H1 (cell line): Measurements from ENCODE around the gene VASN. TPM values are rescaled to one million over a fixed set of nuclear protein-coding genes. Genes with fewer than 3 reads are reported as not detected.

Experiments
- CTCF ChIA-PET: fragments of 300-600 bp; sonication (Branson Sonifier 250); formaldehyde crosslinking; loops from one replicate; lab custom pipeline; 2021; ENCODE audit not compliant: partially characterized antibody; lab: Charles Lee
- POLR2A ChIA-PET: fragments of 300-600 bp; sonication (Branson Sonifier 250); formaldehyde crosslinking; loops from one replicate; lab custom pipeline; 2021; ENCODE audit warnings: inconsistent platforms; ENCODE audit not compliant: partially characterized antibody; lab: Charles Lee
- DNase-seq, 2 experiments: peaks; one replicate each; pipeline versions ENCODE4 v3.0.0 to v3.0.0-alpha.2; 2010 to 2022; ENCODE audit warnings: low spot score in 2 of 2, low read depth in 1 of 2, mixed read lengths in 1 of 2
- FAIRE-seq: peaks from 2 replicates; lab custom pipeline; 2011; peaks lifted over from hg19 to GRCh38; lab: Jason Lieb, UNC
- H2AFZ ChIP-seq: 2 replicates; pipeline ENCODE4 v1.8.1; 2012; ENCODE audit warnings: low read length, inconsistent platforms
- H2AK5ac ChIP-seq: 2 replicates; pipeline ENCODE4 v1.6.1; 2013; ENCODE audit warnings: low read depth, low read length
- H2BK120ac ChIP-seq: replicated peaks from 2 replicates; pipeline ENCODE3; 2013; ENCODE audit warnings: low read depth, low read length, inconsistent platforms
- H2BK12ac ChIP-seq: 2 replicates; pipeline ENCODE4 v1.6.1; 2013; ENCODE audit warnings: low read depth, low read length
- H2BK15ac ChIP-seq: 2 replicates; pipeline ENCODE4 v1.6.1; 2013; ENCODE audit warnings: low read length
- H2BK20ac ChIP-seq: 2 replicates; pipeline ENCODE4 v1.6.1; 2013; ENCODE audit warnings: low read length
- H2BK5ac ChIP-seq: 2 replicates; pipeline ENCODE4 v1.6.1; 2013; ENCODE audit warnings: low read depth, low read length
- H3K14ac ChIP-seq: 2 replicates; pipeline ENCODE4 v1.6.1; 2013; ENCODE audit warnings: inconsistent platforms; ENCODE audit not compliant: insufficient read length
- H3K18ac ChIP-seq: 2 replicates; pipeline ENCODE4 v1.6.1; 2013; ENCODE audit warnings: low read length; ENCODE audit errors: extremely low read depth
- H3K23ac ChIP-seq: 2 replicates; pipeline ENCODE4 v1.6.1; 2013; ENCODE audit warnings: inconsistent platforms; ENCODE audit not compliant: insufficient read length
- H3K23me2 ChIP-seq: 2 replicates; pipeline ENCODE4 v1.6.1; 2013; ENCODE audit warnings: low read depth, low read length
- H3K27ac ChIP-seq: 2 replicates; pipeline ENCODE4 v1.6.1; 2011; ENCODE audit warnings: low read depth, low read length, inconsistent platforms
- H3K27me3 ChIP-seq, 4 experiments: replicated peaks in 1 of 4; 1 replicate in 1 of 4; 2 replicates in 3 of 4; pipeline versions ENCODE4 v1.6.1 to v1.8.1; 2011 to 2013; ENCODE audit warnings: low read length in 3 of 4, mild to moderate bottlenecking in 3 of 4, inconsistent platforms in 2 of 4, mixed read lengths in 2 of 4, moderate library complexity in 1 of 4; ENCODE audit not compliant: control insufficient read depth in 3 of 4, insufficient read depth in 3 of 4; ENCODE audit errors: extremely low read depth in 1 of 4
- H3K36me3 ChIP-seq, 4 experiments: 2 replicates each; pipeline versions ENCODE4 v1.6.1 to v1.8.1; 2011 to 2013; ENCODE audit warnings: mild to moderate bottlenecking in 4 of 4, low read length in 3 of 4, moderate library complexity in 2 of 4, control low read depth in 1 of 4, inconsistent platforms in 1 of 4; ENCODE audit not compliant: insufficient read depth in 4 of 4, control insufficient read depth in 2 of 4
- H3K4ac ChIP-seq: replicated peaks from 2 replicates; pipeline ENCODE3; 2013; ENCODE audit warnings: low read length, low read depth, mixed read lengths, inconsistent platforms; ENCODE audit not compliant: insufficient read length
- H3K4me1 ChIP-seq, 4 experiments: replicated peaks in 1 of 4; 1 replicate in 1 of 4; 2 replicates in 3 of 4; pipeline versions ENCODE4 v1.6.1 to v1.8.1; 2011 to 2013; ENCODE audit warnings: low read length in 3 of 4, inconsistent platforms in 2 of 4, mixed read lengths in 1 of 4; ENCODE audit not compliant: insufficient read depth in 4 of 4, control insufficient read depth in 3 of 4
- H3K4me2 ChIP-seq, 2 experiments: 2 replicates each; pipeline versions ENCODE4 v1.6.1 to v1.8.1; 2011 to 2013; ENCODE audit warnings: low read depth in 2 of 2, low read length in 2 of 2, control low read depth in 1 of 2, inconsistent platforms in 1 of 2, mild to moderate bottlenecking in 1 of 2; ENCODE audit not compliant: insufficient read depth in 1 of 2
- H3K4me3 ChIP-seq, 4 experiments: fragments of 200-600, 300-600 bp in 1 of 4; sonication (generic), shearing (Covaris generic), sonication (Bioruptor Twin) in 1 of 4; 2 replicates each; pipeline versions ENCODE4 v1.5.1 to v1.8.1; 2011 to 2016; ENCODE audit warnings: low read length in 4 of 4, low read depth in 3 of 4, control low read depth in 2 of 4, inconsistent platforms in 2 of 4, mild to moderate bottlenecking in 2 of 4, mixed read lengths in 1 of 4, moderate library complexity in 1 of 4; ENCODE audit not compliant: insufficient read depth in 2 of 4; ENCODE audit errors: extremely low read depth in 1 of 4
- H3K56ac ChIP-seq: replicated peaks from 2 replicates; pipeline ENCODE3; 2013; ENCODE audit warnings: low read depth, mild to moderate bottlenecking, mixed read lengths, low read length, inconsistent platforms; ENCODE audit not compliant: insufficient read length
- H3K79me1 ChIP-seq: 2 replicates; pipeline ENCODE4 v1.6.1; 2013; ENCODE audit warnings: low read depth, low read length, control low read depth
- H3K79me2 ChIP-seq, 2 experiments: 2 replicates each; pipeline versions ENCODE4 v1.6.1 to v1.8.1; 2012 to 2013; ENCODE audit warnings: low read length in 2 of 2, mild to moderate bottlenecking in 2 of 2, inconsistent platforms in 1 of 2; ENCODE audit not compliant: insufficient read depth in 2 of 2, control insufficient read depth in 1 of 2
- H3K9ac ChIP-seq, 4 experiments: replicated peaks in 1 of 4; 1 replicate in 1 of 4; 2 replicates in 3 of 4; pipeline versions ENCODE4 v1.6.1 to v1.8.1; 2011 to 2013; ENCODE audit warnings: low read depth in 3 of 4, low read length in 3 of 4, control low read depth in 2 of 4, mild to moderate bottlenecking in 2 of 4, moderate library complexity in 2 of 4, inconsistent platforms in 1 of 4; ENCODE audit errors: extremely low read depth in 1 of 4
- H3K9me3 ChIP-seq, 2 experiments: 2 replicates each; pipeline versions ENCODE4 v1.6.1 to v1.8.1; 2012 to 2013; ENCODE audit warnings: mild to moderate bottlenecking in 2 of 2, moderate library complexity in 2 of 2, control low read depth in 1 of 2, inconsistent platforms in 1 of 2, low read depth in 1 of 2, low read length in 1 of 2, mixed read lengths in 1 of 2; ENCODE audit not compliant: insufficient read depth in 2 of 2
- H4K20me1 ChIP-seq, 2 experiments: replicated peaks in 1 of 2; 2 replicates each; pipeline versions ENCODE3 to v1.8.1; 2011 to 2013; ENCODE audit warnings: inconsistent platforms in 2 of 2, low read length in 2 of 2, mild to moderate bottlenecking in 1 of 2; ENCODE audit not compliant: insufficient read depth in 2 of 2, control insufficient read depth in 1 of 2
- H4K5ac ChIP-seq: 2 replicates; pipeline ENCODE4 v1.6.1; 2013; ENCODE audit warnings: low read length, low read depth, mixed read lengths, inconsistent platforms; ENCODE audit not compliant: insufficient read length
- H4K8ac ChIP-seq: 2 replicates; pipeline ENCODE4 v1.8.0; 2013; ENCODE audit warnings: mild to moderate bottlenecking, moderate library complexity, low read length, inconsistent platforms; ENCODE audit not compliant: insufficient read depth; ENCODE audit errors: extremely low read depth
- H4K91ac ChIP-seq: replicated peaks from 2 replicates; pipeline ENCODE3; 2013; ENCODE audit warnings: low read length, mixed read lengths, inconsistent platforms; ENCODE audit not compliant: insufficient read length
- CTCF ChIP-seq, 3 experiments: IDR thresholded peaks; 1 replicate in 2 of 3; 2 replicates in 1 of 3; pipeline versions ENCODE4 v1.5.1 to v1.6.1; 2011; ENCODE audit warnings: low read length in 3 of 3, mild to moderate bottlenecking in 3 of 3, inconsistent platforms in 2 of 3, low read depth in 1 of 3, moderate library complexity in 1 of 3; ENCODE audit not compliant: insufficient read depth in 1 of 3; ENCODE audit errors: control extremely low read depth in 1 of 3
- E2F6 ChIP-seq: IDR thresholded peaks from 2 replicates; pipeline ENCODE4 v1.6.1; 2012; ENCODE audit warnings: inconsistent platforms
- JUN ChIP-seq: IDR thresholded peaks from 2 replicates; pipeline ENCODE4 v1.6.1; 2011; ENCODE audit warnings: low read depth, mild to moderate bottlenecking, improper control_type of control experiment, low read length
- POLR2AphosphoS5 ChIP-seq: IDR thresholded peaks from 2 replicates; pipeline ENCODE4 v1.6.1; 2011; ENCODE audit warnings: low read depth, low read length
- RXRA ChIP-seq: IDR thresholded peaks from 2 replicates; pipeline ENCODE4 v1.6.1; 2011; ENCODE audit warnings: low read depth, mild to moderate bottlenecking, low read length, moderate library complexity; ENCODE audit not compliant: insufficient read depth
- SIRT6 ChIP-seq: IDR thresholded peaks from one replicate; pipeline ENCODE4 v1.7.1; 2012; ENCODE audit warnings: low read length, inconsistent platforms
- SIX5 ChIP-seq: IDR thresholded peaks from 2 replicates; pipeline ENCODE4 v1.6.1; 2011; ENCODE audit warnings: mild to moderate bottlenecking, low read depth, low read length
- TCF12 ChIP-seq: IDR thresholded peaks from 2 replicates; pipeline ENCODE4 v1.6.1; 2011; ENCODE audit warnings: low read depth, mild to moderate bottlenecking, low read length
- WGBS, 2 experiments: shearing (Covaris generic) in 1 of 2; methylation state at CpG; one replicate each; pipeline versions ENCODE4 v1.1.6 to v1.1.7; 2013 to 2015; ENCODE audit warnings: low lambda C conversion rate in 2 of 2, mixed read lengths in 2 of 2, inconsistent platforms in 1 of 2, low coverage in 1 of 2, missing lambda C conversion rate in 1 of 2; ENCODE audit not compliant: insufficient replicate concordance in 2 of 2, insufficient coverage in 1 of 2, insufficient read length in 1 of 2; ENCODE audit errors: extremely low coverage in 1 of 2, missing lambda C conversion rate in 1 of 2; 5-methylcytosine and 5-hydroxymethylcytosine counted together
- polyA plus RNA-seq, 7 experiments: library from polyadenylated mRNA; depleted of rRNA in 3 of 7; stranded (reverse) in 5 of 7; unstranded in 2 of 7; fragments of >200 nt in 5 of 7; fragments of 200-250 nt in 2 of 7; gene quantifications; 1 replicate in 5 of 7; 2 replicates in 1 of 7; 4 replicates in 1 of 7; pipeline versions ENCODE4 v1.2.1 to v1.2.3, GENCODE V29; 2011 to 2013; ENCODE audit warnings: missing spikeins in 2 of 7, mixed read lengths in 2 of 7
- total RNA-seq: library from RNA; stranded (reverse); fragmentation: NEBNext Ultra II Directional; extraction: Animal tissue kit (Norgen Biotek cat#: 25700); gene quantifications from 2 replicates; pipeline ENCODE4 v1.2.1, GENCODE V29; 2021

Gene VASN
- total and polyA plus RNA-seq, 2 of the 8 experiments (the other 6 are each of a cell fraction or from before 2014, with no cell fraction given) = 9.6 to 11.3 TPM

- H4K8ac ChIP-seq = no peak overlapping the region
- H3K36me3 ChIP-seq = peaks cover 0 to 2% (median under 1%) of the 10 kb centered on the region in 4 experiments; a peak in 3 of 8 replicates
- H3K4me1 ChIP-seq = peaks cover 0 to 4% (median 0%) of the 10 kb centered on the region in 4 experiments; a peak in 1 of 7 replicates
- peaks cover under 1% of the 10 kb centered on the region; the same call in 1 of the 2 replicates for H3K79me1 ChIP-seq
- no peak overlapping the region for H3K9ac ChIP-seq
- peaks cover 0 to 2% (median 0%) of the 10 kb centered on the region in 4 experiments; a peak in 1 of 7 replicates for H3K27me3 ChIP-seq
- H2BK15ac ChIP-seq = no peak overlapping the region
- no peak for FAIRE-seq
- H3K23ac ChIP-seq = no peak overlapping the region
- H3K23me2 ChIP-seq = no peaks in the 10 kb centered on the region; the same call in 1 of the 2 replicates
- no peak overlapping the region for H2AFZ ChIP-seq
- no peaks in the 10 kb centered on the region for H3K9me3 ChIP-seq
- H2BK120ac ChIP-seq = no peak overlapping the region
- H3K4ac ChIP-seq = no peak overlapping the region
- H4K5ac ChIP-seq = no peak overlapping the region
- no peak overlapping the region for H2BK20ac ChIP-seq
- H3K14ac ChIP-seq = no peak overlapping the region
- ChIA-PET POLR2A (interaction anchor here (0.7 to 9.8 kb wide), 5 partner anchors 17 to 63 kb away, joined by 3 to 154 read pairs (median 3); no protein-coding TSS in a partner anchor), CTCF (interaction anchor here (0.6 to 12.6 kb wide), 7 partner anchors 13 to 149 kb away, joined by 3 to 159 read pairs (median 4); no protein-coding TSS in a partner anchor)
- H3K27ac ChIP-seq = no peak overlapping the region
- WGBS, 2 experiments = 84% methylated on average over 5 of the region's 5 CpGs; no CpG with 5 or more reads in 1 of the 2 experiments
- no peak overlapping the region for H4K91ac ChIP-seq
- TF ChIP-seq TCF12 (no peak), CTCF (IDR thresholded peaks at IDR 0.05; ENCODE audit: control extremely low read depth in 1 of 3, insufficient read depth in 1 of 3, low read depth in 1 of 3, low read length in 3 of 3) (no peak), JUN (no peak), SIX5 (no peak), POLR2AphosphoS5 (no peak), SIRT6 (no peak), RXRA (no peak), E2F6 (no peak)
- TF ChIP-seq, all 59 proteins: peak for 0
- no peak overlapping the region for H3K56ac ChIP-seq
- H3K4me2 ChIP-seq = no peak overlapping the region
- no peak overlapping the region; the same call in 1 of the 2 replicates for H3K18ac ChIP-seq
- H2BK12ac ChIP-seq = no peak overlapping the region
- H2BK5ac ChIP-seq = no peak overlapping the region
- peaks cover 8 to 29% of the 10 kb centered on the region in 2 experiments for H3K79me2 ChIP-seq
- H4K20me1 ChIP-seq = peaks cover 0 to 4% of the 10 kb centered on the region in 2 experiments
- H3K4me3 ChIP-seq = no peak overlapping the region
- no peak overlapping the region; the same call in 1 of the 2 replicates for H2AK5ac ChIP-seq
- no peak for DNase-seq
These were observed 18.8 kb upstream of the VASN start for GRCh38 chr16:4352843-4353242.
